Ishikawa (cell line): ENCODE data around the gene COX7B2.

ENCODE experiments used
- CEBPB ChIP-seq: IDR thresholded peaks from 2 replicates; pipeline ENCODE4 v1.6.1; 2012
- CREB1 ChIP-seq: IDR thresholded peaks from 2 replicates; pipeline ENCODE4 v1.6.1; 2012; ENCODE audit warnings: low read depth
- EGR1 ChIP-seq: IDR thresholded peaks from 2 replicates; pipeline ENCODE4 v1.6.1; 2012
- EP300 ChIP-seq: IDR thresholded peaks from 2 replicates; pipeline ENCODE4 v1.6.1; 2012; ENCODE audit warnings: borderline replicate concordance
- FOXM1 ChIP-seq: IDR thresholded peaks from 2 replicates; pipeline ENCODE4 v1.6.1; 2012; ENCODE audit warnings: low read depth, borderline replicate concordance
- MAX ChIP-seq: IDR thresholded peaks from 2 replicates; pipeline ENCODE4 v1.6.1; 2012
- NFIC ChIP-seq: IDR thresholded peaks from 2 replicates; pipeline ENCODE4 v1.6.1; 2012
- RAD21 ChIP-seq: IDR thresholded peaks from 2 replicates; pipeline ENCODE4 v1.6.1; 2012; ENCODE audit warnings: low read depth
- REST ChIP-seq: IDR thresholded peaks from 2 replicates; pipeline ENCODE4 v1.6.1; 2012; ENCODE audit warnings: low read depth, mild to moderate bottlenecking
- TAF1 ChIP-seq: IDR thresholded peaks from 2 replicates; pipeline ENCODE4 v1.6.1; 2012; ENCODE audit warnings: low read depth, mild to moderate bottlenecking
- TCF12 ChIP-seq: IDR thresholded peaks from 2 replicates; pipeline ENCODE4 v1.6.1; 2012; ENCODE audit warnings: low read depth
- TEAD4 ChIP-seq: IDR thresholded peaks from 2 replicates; pipeline ENCODE4 v1.6.1; 2012
- USF1 ChIP-seq: IDR thresholded peaks from 2 replicates; pipeline ENCODE4 v1.6.1; 2012
- YY1 ChIP-seq: IDR thresholded peaks from 2 replicates; pipeline ENCODE4 v1.6.1; 2012; ENCODE audit warnings: low read depth
- ZBTB7A ChIP-seq: IDR thresholded peaks from 2 replicates; pipeline ENCODE4 v1.6.1; 2012; ENCODE audit warnings: low read depth

The COX7B2 gene

GRCh38 chr4:46765465-46765864 is 143.6 kb downstream of the COX7B2 start:
- TF ChIP-seq YY1: no peak
- no peak for TF ChIP-seq EGR1
- no peak for TF ChIP-seq CEBPB
- TF ChIP-seq CREB1: no peak
- TF ChIP-seq TEAD4: no peak
- TF ChIP-seq TAF1: no peak
- no peak for TF ChIP-seq REST
- TF ChIP-seq MAX: no peak
- no peak for TF ChIP-seq TCF12
- TF ChIP-seq ZBTB7A: no peak
- TF ChIP-seq USF1: no peak
- no peak for TF ChIP-seq FOXM1
- no peak for TF ChIP-seq RAD21
- no peak for TF ChIP-seq NFIC
- no peak for TF ChIP-seq EP300

GRCh38 chr4:46730075-46730474 is 179.0 kb downstream of the COX7B2 start:
- TF ChIP-seq CREB1: no peak
- no peak for TF ChIP-seq REST
- TF ChIP-seq TCF12: no peak
- TF ChIP-seq RAD21: no peak
- TF ChIP-seq USF1: no peak
- no peak for TF ChIP-seq MAX
- TF ChIP-seq ZBTB7A: no peak
- no peak for TF ChIP-seq NFIC
- no peak for TF ChIP-seq EGR1
- no peak for TF ChIP-seq EP300
- TF ChIP-seq TAF1: no peak
- TF ChIP-seq YY1: no peak
- no peak for TF ChIP-seq TEAD4
- no peak for TF ChIP-seq FOXM1
- TF ChIP-seq CEBPB: no peak

GRCh38 chr4:46720055-46720454 is 189.0 kb downstream of the COX7B2 start:
- TF ChIP-seq EP300 (no peak), CREB1 (no peak), YY1 (no peak), NFIC (no peak), MAX (no peak), REST (no peak), ZBTB7A (no peak), CEBPB (no peak)

GRCh38 chr4:46717950-46718349 is 191.1 kb downstream of the COX7B2 start:
- no peak for TF ChIP-seq TAF1

- TF ChIP-seq TEAD4: no peak
- TF ChIP-seq MAX: no peak
- TF ChIP-seq ZBTB7A: no peak
- TF ChIP-seq YY1: no peak
- TF ChIP-seq EGR1: no peak
- no peak for TF ChIP-seq CEBPB
- no peak for TF ChIP-seq TCF12
- no peak for TF ChIP-seq EP300
- no peak for TF ChIP-seq TAF1
- TF ChIP-seq FOXM1: no peak
- no peak for TF ChIP-seq REST
- TF ChIP-seq NFIC: no peak
- TF ChIP-seq RAD21: no peak
- no peak for TF ChIP-seq CREB1
- no peak for TF ChIP-seq USF1
Observed at GRCh38 chr4:46715468-46715867, 193.6 kb downstream of the COX7B2 start.
